A673 (cell line): ENCODE results near the gene ATG4D. TPM values are rescaled to one million over a fixed set of nuclear protein-coding genes. Genes with fewer than 3 reads are reported as not detected.
A peak's percentile ranks its signal among the peaks of the same experiment; 100 is the strongest.

Source experiments
- BruUV-seq: library from RNA; stranded (reverse); fragments of 400-500 nt; replicated peaks from 2 replicates; lab custom pipeline; 2021; lab: Mats Ljungman, UMichigan
- CTCF ChIA-PET: fragments of 300-600 bp; sonication (Branson Sonifier 250); formaldehyde crosslinking; loops from one replicate; lab custom pipeline; 2022; ENCODE audit warnings: antibody characterized with exemption; lab: Charles Lee
- POLR2A ChIA-PET: fragments of 300-600 bp; sonication (Branson Sonifier 250); formaldehyde crosslinking; loops from one replicate; lab custom pipeline; 2022; ENCODE audit warnings: antibody characterized with exemption; ENCODE audit not compliant: low non-redundant PET; lab: Charles Lee
- DNase-seq: peaks from one replicate; pipeline ENCODE4 v3.0.0-alpha.2; 2015; ENCODE audit warnings: low spot score
- H3K27ac ChIP-seq: fragments of 200-600 bp; sonication (generic); 2 replicates; pipeline ENCODE4 v1.5.1; 2016; ENCODE audit warnings: mixed run types, low read depth, mild to moderate bottlenecking, mixed read lengths, antibody characterized with exemption, low read length; ENCODE audit not compliant: poor library complexity, severe bottlenecking
- H3K27me3 ChIP-seq: fragments of 200-600 bp; sonication (generic); replicated peaks from 2 replicates; pipeline ENCODE4 v1.6.1; 2017; ENCODE audit warnings: mixed run types, low read depth, mild to moderate bottlenecking, mixed read lengths, antibody characterized with exemption, low read length; ENCODE audit not compliant: insufficient read depth, poor library complexity
- H3K36me3 ChIP-seq: fragments of 200-600 bp; sonication (generic); 2 replicates; pipeline ENCODE4 v1.6.1; 2016; ENCODE audit warnings: mixed run types, mild to moderate bottlenecking, mixed read lengths, antibody characterized with exemption, low read length; ENCODE audit not compliant: insufficient read depth, poor library complexity, severe bottlenecking
- H3K4me1 ChIP-seq: fragments of 200-600 bp; sonication (generic); 2 replicates; pipeline ENCODE4 v1.6.1; 2017; ENCODE audit warnings: mixed run types, mild to moderate bottlenecking, mixed read lengths, antibody characterized with exemption, low read length; ENCODE audit not compliant: insufficient read depth, poor library complexity, severe bottlenecking
- H3K4me3 ChIP-seq: fragments of 200-600 bp; sonication (generic); 2 replicates; pipeline ENCODE4 v1.5.1; 2016; ENCODE audit warnings: low read depth, mixed run types, mild to moderate bottlenecking, mixed read lengths, low read length; ENCODE audit not compliant: poor library complexity, severe bottlenecking
- H3K9me3 ChIP-seq: fragments of 200-600 bp; sonication (generic); 2 replicates; pipeline ENCODE4 v1.6.1; 2016; ENCODE audit warnings: mixed run types, low read depth, mild to moderate bottlenecking, mixed read lengths, antibody characterized with exemption, low read length; ENCODE audit not compliant: poor library complexity, severe bottlenecking
- EZH2 ChIP-seq: fragments of 200-600 bp; sonication (generic); IDR thresholded peaks from 2 replicates; pipeline ENCODE4 v1.6.1; 2017; ENCODE audit warnings: borderline replicate concordance, low read depth, mild to moderate bottlenecking, mixed read lengths, antibody characterized with exemption, low read length; ENCODE audit not compliant: poor library complexity, severe bottlenecking
- intact Hi-C: fragments of 100-400 bp; cut with micrococcal nuclease; formaldehyde crosslinking; loops from one replicate; pipeline ENCODE4 v1.10.0; 2022; ENCODE audit not compliant: unreplicated experiment
- total RNA-seq: library from RNA; stranded (reverse); gene quantifications from 2 replicates; pipeline ENCODE4 v1.2.3, GENCODE V29; 2021
- TF ChIP-seq, protein P1 (sequence below): fragments of 300-800, 200-600 bp; sonication (generic); conservative IDR thresholded peaks from 2 replicates; pipeline ENCODE4 v1.5.1; 2017; ENCODE audit warnings: low read depth, mild to moderate bottlenecking, antibody characterized with exemption, low read length, moderate library complexity, mixed read lengths

Gene ATG4D
- total RNA-seq, 1 experiment from 2014 or later, result 52.1 TPM

DNA sequence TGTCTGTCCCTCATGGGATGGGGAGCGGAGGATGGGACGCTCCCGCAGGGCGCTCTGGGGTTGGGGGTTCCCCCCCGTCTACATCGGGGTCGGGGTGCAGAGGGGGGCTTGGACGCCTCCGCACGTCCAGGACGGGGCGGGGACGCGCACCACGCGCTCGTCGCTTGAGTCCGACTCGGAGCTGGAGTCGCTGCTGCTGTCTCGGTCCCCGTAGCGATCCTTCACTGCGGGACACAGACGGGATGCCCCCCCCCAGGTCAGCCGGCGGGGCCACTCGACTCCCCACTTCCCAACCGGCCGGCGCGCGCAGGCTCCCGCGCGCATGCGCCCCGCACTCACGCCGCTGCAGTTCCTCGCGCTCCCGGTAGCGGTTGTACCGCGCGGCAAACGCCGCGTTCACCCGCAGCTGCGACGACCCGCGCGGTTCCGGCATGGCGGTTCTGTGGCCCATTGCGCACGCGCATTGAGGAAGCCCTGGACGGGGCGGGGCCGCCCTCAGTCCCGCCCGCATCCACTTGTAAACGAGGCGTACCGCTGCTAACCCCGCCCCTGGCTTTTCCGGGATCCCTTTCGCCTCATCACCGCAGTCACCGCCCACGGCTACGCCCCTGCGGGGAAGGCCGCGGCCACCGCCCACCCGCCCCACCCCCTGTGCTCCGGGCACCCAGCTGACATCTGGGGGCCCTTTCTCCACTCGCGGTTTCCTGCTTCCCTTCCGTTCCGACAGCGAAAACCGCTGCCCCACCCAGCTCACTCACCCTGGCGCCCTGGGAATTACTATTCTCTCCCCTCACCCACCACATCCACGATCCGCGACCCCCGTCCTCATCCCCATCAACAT lies 22.1 kb downstream of the ATG4D start, which contains the start of gene KRI1:
Gene KRI1, minus strand, starts transcription at position 444 of the 841 bp plus-strand sequence. Its CDS starts 11 bp downstream, at position 433.
- Histone ChIP-seq H3K4me1 (peaks cover 32% of the 10 kb centered on the region), H3K27ac (peak within 1 kb of the TSS; percentile 93), H3K4me3 (peak within 1 kb of the TSS; percentile 90), H3K36me3 (peaks cover 22% of the 10 kb centered on the region), H3K9me3 (no peaks in the 10 kb centered on the region), H3K27me3 (no peaks in the 10 kb centered on the region)
- CTCF ChIA-PET, result interaction anchor here (0.6 to 0.7 kb wide), 2 partner anchors 42 to 150 kb away, joined by 4 read pairs; no protein-coding TSS in a partner anchor
- POLR2A ChIA-PET, result no interaction called here
- intact Hi-C loops, result loop anchor here (5.0 kb wide), 5 partner anchors 63 to 148 kb away; partner anchors contain the start of genes ILF3 and KEAP1
- no TSS peak for BruUV-seq
- TF ChIP-seq, protein P1, sequence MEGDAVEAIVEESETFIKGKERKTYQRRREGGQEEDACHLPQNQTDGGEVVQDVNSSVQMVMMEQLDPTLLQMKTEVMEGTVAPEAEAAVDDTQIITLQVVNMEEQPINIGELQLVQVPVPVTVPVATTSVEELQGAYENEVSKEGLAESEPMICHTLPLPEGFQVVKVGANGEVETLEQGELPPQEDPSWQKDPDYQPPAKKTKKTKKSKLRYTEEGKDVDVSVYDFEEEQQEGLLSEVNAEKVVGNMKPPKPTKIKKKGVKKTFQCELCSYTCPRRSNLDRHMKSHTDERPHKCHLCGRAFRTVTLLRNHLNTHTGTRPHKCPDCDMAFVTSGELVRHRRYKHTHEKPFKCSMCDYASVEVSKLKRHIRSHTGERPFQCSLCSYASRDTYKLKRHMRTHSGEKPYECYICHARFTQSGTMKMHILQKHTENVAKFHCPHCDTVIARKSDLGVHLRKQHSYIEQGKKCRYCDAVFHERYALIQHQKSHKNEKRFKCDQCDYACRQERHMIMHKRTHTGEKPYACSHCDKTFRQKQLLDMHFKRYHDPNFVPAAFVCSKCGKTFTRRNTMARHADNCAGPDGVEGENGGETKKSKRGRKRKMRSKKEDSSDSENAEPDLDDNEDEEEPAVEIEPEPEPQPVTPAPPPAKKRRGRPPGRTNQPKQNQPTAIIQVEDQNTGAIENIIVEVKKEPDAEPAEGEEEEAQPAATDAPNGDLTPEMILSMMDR, result no peak
- no peak for TF ChIP-seq EZH2
- peak; percentile 99 for DNase-seq

DNA sequence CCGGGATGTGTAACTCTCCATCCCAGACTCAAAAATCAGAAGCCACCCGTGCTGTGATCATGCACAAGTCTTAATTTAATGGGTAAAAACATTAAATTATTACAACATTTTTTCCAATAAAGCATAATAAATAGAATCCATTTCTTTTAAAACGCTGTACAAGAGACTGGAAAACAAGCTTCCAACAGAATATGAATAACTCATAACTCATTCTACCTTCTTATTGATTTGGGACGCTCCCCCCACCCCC lies 22.6 kb downstream of the ATG4D start:
- CTCF ChIA-PET, result interaction anchor here (0.6 to 0.7 kb wide), 2 partner anchors 43 to 304 kb away, joined by 4 to 11 read pairs; no protein-coding TSS in a partner anchor
- BruUV-seq, result no TSS peak
- DNase-seq, result no peak
- POLR2A ChIA-PET, result no interaction called here
- Histone ChIP-seq H3K27ac (peak overlapping the region; percentile 62), H3K4me3 (peak overlapping the region; percentile 90), H3K9me3 (no peaks in the 10 kb centered on the region), H3K4me1 (peaks cover 32% of the 10 kb centered on the region), H3K36me3 (peaks cover 17% of the 10 kb centered on the region), H3K27me3 (no peaks in the 10 kb centered on the region)
- intact Hi-C loops, result loop anchor here (5.0 kb wide), 5 partner anchors 64 to 149 kb away; partner anchors contain the start of genes ILF3 and KEAP1
- TF ChIP-seq, protein P1, result no peak
- no peak for TF ChIP-seq EZH2

DNA sequence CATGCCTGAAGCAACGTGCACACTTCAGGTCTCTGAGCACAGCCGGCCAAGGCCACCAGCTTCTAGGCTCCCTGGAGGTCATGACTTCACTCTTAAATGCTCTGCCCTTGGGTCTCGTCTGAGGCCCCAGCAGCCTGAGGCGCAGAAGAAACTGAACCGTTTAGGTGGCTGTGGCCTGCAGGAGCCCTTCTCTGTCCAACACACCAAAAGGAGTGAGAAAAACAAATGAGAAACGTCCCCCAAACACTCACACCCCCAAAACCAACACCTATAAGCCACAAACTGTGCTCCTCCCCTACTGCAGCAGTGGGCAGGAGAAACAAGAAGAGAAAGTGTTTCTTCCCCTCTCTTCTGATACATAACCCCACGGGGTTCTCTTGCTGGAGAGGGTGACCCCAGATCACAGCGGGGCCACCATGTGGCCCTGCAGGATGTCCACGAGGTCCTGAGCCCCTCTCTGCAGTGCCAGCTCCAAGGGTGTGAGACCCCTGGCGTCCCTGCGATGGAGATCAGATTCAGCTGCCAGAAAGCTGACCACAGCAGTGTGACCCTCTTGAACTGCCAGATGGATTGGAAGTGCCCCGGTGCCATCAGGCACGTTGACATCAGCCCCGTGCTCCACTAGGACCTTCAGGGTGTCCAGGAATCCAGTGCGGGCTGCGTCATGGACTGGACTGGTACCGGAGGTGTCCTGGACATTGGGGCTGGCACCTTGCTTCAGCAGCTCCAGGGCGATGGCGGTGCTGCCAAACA lies 23.1 kb downstream of the ATG4D start:
- no peak for DNase-seq
- Histone ChIP-seq H3K36me3 (peaks cover 12% of the 10 kb centered on the region), H3K27me3 (no peaks in the 10 kb centered on the region), H3K4me1 (peaks cover 32% of the 10 kb centered on the region), H3K27ac (peak overlapping the region; percentile 62), H3K9me3 (no peaks in the 10 kb centered on the region), H3K4me3 (peak overlapping the region; percentile 90)
- intact Hi-C loops, result loop anchor here (5.0 kb wide), 5 partner anchors 65 to 150 kb away; partner anchors contain the start of genes ILF3 and KEAP1
- no TSS peak for BruUV-seq
- ChIA-PET CTCF (interaction anchor here (0.6 kb wide), 2 partner anchors 150 to 303 kb away, joined by 3 to 11 read pairs; no protein-coding TSS in a partner anchor), POLR2A (no interaction called here)
- TF ChIP-seq EZH2, result no peak
- TF ChIP-seq, protein P1, result no peak
